ENCODE measurements around the gene LMOD1.

DNA sequence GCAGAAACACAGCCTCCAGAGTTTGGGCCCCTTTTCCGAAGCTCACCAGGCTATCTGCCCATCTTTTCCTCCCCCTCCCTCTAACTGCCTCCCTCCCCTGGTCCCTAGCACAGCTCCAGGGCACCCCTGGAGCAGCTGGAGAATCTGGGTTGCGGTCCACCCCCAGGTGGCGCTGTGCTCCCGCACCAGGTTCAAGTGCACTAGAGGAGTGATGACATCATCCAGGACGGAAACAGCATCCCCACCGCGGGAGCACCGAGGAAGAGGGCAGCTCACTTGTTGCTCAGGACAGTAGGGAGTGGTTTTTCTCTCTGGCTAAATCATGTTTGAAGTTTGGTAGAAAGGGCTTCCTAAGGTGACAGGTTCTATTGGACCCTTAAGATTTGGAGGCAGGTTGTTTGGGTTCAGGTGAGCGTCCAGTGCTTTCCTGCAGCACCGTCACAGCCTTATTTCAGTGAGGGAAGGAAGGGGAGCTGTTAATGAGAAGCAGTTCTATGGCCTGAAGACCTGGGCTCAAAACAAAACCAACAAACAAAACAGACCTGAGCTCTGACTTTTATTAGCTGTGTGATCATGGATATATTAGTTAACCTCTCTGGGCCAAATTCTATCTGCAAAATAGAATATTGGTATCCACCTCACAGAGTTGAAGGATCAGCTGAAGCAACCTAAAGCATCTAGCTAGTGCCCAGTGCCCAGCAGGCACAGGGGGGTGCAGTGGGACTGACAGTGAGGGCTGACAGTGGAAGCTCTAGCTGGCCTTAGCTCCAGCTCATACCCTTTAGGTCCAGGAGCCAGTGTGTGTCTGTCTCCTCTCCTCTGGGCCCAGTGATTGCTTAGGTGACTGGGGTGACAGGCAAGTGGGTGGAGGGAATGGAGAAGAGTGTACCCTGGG, 50.2 kb downstream of the LMOD1 start:
- TF ChIP-seq POLR2AphosphoS5 (IDR thresholded peaks at IDR 0.05; ENCODE audit: low read depth, low read length) (no peak), POLR2A (IDR thresholded peaks at IDR 0.05; ENCODE audit: low read depth, low read length) (no peak)

All from GM12892 (cell line).